NCI-H2029 (cell line): ENCODE results near the gene SRF.
A peak's percentile ranks its signal among the peaks of the same experiment; 100 is the strongest.
"Not testable (repeated sequence)": the region's sequence is repeated elsewhere in the genome, so short reads cannot be mapped to it uniquely, and the experiment has no call there.

Experiments
- DNase-seq: peaks from one replicate; lab custom pipeline; 2025; lab: John Stamatoyannopoulos, UW

The SRF gene

DNA sequence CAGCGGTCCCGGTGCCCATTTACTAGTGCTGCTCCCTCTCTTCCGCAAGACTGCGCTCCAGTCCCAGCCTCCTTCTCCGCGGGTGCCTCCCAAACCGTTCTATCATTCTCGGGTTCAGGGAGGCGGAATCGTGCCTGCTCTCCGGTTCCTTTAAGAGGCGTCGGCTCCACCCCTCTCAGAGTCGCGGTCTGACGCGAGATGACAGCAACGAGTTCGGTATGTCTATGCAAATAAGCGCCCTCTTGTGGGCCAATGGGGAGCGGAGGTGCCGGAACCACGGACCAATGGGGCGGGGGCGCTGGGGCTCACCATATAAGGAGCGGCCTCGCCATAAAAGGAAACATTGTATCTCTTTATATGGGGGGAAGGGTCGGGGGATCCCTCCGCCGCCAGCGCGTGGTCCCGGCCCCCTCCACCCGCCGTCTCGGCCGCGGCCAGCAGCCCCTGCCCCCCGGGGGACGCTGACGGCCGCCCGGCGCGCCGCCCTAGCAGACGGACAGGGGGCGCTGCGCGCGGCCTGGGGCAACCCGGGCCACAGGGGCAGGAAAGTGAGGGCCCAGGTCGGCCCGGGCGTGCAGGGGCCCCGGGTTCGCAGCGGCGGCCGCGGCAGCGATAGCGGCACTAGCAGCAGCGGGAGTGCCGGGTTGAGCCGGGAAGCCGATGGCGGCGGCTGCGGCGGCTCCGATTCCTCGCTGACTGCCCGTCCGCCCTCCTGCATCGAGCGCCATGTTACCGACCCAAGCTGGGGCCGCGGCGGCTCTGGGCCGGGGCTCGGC lies at the start of gene SRF:
TSS of gene SRF (plus strand) at position 339 of the 776 bp plus-strand sequence. CDS start at position 727, 388 bp downstream.
- peak; percentile 99 for DNase-seq

DNA sequence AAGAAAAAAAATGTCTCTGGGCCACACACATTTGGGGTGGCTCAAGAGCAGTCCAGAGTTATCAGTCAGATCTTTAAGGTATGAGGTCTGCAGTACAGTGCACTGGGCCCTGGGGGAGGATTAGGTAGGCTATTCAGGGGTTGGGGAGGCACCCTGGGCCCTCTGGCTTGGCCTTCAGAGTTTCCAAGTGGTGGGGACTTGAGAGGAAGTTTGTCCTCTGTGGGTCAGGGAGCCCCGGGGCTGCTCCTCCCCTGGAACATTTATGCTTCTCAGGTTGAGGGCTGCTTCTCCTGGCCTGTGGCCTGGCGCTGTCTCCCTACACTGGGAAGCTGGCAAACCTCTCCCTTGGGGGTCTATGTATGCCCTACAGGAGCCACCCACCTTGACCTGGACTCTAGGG lies 48.9 kb upstream of the SRF start:
- no peak for DNase-seq

DNA sequence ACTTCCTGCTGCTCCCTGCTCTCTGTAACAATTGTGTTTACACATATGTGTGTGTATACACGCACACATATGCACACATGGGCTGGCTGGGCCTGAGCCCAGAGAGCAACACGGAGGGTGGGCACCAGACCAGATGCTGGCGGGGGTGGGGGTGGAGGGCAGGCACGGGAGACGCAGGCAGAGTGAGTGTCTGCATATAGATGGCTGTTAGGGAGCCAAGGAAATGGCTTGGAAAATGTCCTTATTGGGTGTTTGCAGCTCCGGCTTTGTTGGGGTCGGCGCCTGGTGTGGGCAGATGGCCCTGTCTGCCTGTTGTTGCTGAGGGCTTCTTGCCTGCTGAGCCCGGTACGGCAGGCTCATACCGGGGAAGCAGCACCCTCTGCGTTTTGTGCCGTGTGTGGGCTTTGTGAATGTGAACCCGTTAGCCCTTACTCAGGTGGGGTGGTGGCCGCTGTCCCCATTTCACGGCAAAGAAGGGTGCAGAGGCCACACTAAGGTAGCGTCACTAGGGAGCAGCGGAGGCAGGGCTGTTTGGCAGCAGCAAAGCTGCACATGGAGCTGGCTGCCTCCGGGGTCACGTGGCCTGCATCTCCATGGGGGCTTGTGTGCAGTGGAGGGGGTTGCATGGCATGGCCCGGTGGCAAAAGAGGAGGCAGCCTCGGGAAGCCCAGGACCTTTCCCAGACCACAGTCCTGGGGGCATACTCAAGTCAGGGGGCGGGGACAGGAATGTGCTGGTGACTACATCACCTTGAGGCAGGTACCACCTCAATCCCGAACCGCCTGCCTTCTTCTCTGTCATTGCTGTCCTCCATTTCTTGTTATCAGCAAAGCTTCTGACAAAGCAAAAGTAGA lies 47.4 kb upstream of the SRF start:
- DNase-seq, result no peak

DNA sequence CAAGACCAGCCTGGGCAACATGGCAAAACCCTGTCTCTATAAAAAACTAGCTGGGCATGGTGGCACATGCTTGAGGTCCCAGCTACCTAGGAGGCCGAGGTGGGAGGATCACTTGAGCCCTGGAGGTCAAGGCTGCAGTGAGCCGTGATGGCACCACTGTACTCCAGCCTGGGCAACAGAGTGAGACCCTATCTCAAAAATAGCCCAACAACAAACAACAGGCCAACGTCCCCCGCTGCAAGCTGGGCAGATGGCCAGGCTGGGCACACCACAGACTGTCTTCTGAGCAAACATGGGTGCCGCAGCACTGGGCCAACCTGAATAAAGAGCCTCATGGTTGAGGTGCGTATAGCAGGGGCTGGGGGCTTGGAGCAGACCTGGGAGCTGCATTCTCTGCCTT lies 46.6 kb upstream of the SRF start:
- DNase-seq, result no peak

DNA sequence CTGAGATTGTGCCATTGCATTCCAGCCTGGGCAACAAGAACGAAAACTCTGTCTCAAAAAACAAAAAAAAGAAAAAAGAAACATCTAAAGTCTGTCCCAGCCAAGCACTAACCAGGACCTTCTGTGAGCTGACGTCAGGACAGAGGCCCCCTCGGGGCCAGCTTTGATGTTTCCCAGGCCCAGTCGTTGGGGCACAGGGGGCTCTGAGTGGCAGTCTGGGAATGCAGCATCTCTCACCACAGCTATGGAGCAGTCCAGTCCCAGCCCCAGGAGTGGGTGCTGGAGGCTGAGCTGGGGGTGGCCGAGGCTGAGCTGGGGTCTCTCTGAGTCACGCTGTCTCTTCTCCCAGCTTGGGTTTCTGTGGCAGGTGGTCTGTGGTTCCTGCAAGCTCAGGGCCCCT lies 46.0 kb upstream of the SRF start:
- no peak for DNase-seq

DNA sequence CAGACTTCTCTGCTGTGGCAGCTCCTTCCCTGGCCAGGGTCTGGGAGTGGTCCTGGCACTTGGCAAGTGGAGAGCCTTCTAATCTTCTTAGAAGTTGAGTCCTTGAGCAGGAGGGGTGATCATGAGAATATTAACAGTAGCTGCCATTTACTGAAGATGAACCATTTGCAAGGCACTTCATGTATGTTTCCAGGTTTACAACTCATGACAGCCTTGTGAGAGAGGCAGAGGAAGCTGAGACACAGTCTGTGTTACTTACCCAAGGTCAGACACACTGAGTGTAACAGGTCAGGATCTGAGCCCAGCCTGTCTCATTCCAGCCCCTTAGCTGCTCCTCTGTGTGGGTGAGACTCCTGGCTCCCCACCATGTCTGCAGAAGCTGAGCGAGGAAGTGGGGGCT lies 45.5 kb upstream of the SRF start:
- no peak for DNase-seq

DNA sequence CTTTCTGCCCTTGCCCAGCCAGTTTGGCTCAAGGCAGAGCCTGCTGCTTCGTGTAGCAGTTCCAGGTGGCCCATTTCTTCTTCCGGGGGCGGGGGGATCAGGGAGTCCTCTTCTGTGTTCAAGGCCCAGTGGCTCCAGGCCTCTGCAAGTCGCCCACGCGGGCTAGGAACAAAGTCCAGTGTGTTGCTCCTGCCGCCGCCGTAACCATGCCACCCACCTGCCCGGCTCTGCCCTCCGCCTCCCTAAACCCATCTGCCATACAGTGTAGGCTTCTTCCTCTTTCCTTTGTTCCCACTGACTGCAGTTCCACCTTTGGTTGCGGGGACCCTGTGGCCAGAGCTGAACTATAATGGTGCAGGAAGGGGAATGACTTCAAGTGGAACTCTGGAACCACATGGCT lies 43.9 kb upstream of the SRF start:
- DNase-seq, result no peak

DNA sequence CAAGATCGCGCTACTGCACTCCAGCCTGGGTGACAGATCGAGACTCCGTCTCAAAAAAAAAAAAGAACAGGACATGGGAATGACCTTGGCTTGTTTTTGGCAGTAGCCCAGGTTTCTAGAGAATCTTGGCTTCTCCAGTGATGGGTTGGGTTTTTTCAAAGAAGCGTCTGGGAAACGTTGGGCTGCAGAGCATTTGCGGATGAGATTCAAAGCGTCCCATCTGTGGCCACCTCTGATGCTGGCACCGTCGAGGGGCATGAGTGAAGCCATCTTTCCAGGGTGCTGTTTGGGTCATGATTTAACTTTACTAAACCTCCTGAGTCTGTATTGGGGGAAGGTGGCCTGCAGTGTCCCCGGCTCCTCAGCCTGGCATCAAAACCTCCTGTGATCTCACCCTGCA lies 43.2 kb upstream of the SRF start:
- DNase-seq, result no peak

DNA sequence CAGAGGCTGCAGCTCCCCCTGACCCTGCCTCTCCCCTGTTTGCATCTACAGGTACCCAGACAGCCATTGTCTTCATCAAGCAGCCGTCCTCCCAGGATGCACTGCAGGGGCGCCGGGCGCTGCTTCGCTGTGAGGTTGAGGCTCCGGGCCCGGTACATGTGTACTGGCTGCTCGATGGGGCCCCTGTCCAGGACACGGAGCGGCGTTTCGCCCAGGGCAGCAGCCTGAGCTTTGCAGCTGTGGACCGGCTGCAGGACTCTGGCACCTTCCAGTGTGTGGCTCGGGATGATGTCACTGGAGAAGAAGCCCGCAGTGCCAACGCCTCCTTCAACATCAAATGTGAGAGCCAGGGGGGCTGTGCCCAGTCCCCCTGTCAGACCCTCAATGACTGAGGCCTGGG lies 42.1 kb upstream of the SRF start:
- no peak for DNase-seq

DNA sequence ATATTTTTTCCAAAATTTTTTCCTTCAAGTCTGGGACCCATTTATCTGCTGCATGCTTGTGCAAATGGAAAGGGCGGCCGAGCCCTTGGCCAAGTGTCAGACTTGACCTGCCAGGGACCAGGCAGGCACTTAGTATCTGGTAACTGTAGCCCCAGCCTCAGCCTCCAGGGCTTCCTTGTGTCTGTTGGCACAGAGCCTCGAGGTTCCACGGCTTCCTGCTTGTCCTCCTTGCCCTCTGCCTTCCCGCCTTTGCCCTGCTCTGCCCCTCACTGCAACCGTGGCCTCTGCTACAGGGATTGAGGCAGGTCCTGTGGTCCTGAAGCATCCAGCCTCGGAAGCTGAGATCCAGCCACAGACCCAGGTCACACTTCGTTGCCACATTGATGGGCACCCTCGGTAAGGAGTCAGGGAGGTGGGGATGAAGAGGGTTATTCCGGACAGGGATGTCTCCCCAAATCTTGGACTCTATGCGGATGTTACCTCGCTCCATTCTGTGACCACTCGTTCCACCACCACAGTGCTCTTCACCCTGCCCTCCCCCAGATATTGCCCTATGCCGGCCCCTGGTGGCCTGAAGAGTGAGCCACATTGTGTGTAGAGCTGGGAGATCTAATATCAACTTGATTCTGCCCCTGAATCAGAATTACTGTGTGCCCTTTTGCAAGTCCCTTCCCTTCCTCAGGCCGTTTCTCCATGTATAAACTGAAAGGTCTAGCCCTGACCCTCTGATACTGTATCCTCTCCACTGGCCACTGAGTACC lies 41.5 kb upstream of the SRF start:
- DNase-seq, result no peak

DNA sequence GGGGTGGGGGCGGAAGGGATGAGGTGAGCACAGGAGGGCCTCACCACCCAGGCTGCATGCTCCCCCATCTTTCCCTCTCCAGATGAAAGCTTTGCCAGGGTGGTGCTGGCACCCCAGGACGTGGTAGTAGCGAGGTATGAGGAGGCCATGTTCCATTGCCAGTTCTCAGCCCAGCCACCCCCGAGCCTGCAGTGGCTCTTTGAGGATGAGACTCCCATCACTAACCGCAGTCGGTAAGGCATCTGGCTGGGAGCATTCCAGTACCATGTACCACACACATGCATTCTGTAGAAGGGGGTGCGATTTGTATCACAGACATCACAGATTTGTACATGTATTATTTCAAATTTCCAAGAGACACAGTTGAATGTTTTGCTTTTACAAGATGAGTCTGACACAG lies 40.6 kb upstream of the SRF start:
- DNase-seq, result no peak

DNA sequence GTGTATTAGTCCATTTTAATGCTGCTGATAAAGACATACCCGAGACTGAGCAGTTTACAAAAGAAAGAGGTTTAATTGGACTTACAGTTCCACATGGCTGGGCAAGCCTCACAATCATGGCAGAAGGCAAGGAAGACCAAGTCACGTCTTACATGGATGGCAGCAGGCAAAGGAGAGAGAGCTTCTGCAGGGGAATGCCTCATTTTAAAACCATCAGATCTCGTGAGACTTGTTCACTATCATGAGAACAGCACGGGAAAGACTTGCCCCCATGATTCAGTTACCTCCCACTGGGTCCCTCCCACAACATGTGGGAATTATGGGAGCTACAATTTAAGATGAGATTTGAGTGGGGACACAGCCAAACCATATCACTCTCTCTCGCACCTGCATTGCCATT lies 39.7 kb upstream of the SRF start:
- DNase-seq, result not testable (repeated sequence)

DNA sequence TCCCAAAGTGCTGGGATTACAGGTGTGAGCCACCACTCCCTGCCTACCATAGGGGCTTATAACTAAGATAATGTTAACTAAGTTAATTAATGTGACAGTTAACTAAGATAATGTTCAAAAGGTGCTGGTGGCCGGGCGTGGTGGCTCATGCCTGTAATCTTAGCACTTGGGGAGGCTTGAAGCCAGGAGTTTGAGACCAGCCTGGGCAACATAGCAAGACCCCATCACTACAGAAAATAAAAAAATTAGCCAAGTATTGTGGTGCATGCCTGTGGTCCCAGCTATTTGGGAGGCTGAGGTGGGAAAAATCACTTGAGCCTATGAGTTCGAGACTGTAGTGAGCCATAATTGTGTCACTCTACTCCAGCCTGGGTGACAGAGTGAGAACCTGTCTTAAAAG lies 32.8 kb upstream of the SRF start:
- DNase-seq, result no peak

DNA sequence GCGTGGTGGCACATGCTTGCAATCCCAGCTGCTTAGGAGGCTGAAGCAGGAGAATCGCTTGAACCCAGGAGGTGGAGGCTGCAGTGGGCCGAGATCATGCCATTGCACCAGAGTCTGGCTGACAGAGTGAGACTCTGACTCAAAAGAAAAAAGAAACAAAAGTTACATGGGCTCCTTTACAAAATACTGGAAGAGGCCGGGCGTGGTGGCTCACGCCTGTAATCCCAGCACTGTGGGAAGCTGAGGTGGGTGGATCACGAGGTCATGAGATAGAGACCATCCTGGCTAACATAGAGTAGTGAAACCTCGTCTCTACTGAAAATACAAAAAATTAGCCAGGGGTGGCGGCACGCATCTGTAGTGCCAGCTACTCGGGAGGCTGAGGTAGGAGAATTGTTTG lies 31.1 kb upstream of the SRF start:
- DNase-seq, result not testable (repeated sequence)

DNA sequence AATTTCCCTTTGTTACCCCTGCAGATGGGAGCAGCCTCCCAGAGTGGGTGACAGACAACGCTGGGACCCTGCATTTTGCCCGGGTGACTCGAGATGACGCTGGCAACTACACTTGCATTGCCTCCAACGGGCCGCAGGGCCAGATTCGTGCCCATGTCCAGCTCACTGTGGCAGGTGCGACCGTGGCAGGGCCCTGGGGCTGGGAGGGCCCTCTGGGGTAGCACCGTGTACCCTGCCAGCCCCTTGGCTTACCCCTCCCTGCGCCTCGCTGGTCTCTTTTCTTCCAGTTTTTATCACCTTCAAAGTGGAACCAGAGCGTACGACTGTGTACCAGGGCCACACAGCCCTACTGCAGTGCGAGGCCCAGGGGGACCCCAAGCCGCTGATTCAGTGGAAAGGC lies 29.4 kb upstream of the SRF start:
- no peak for DNase-seq

DNA sequence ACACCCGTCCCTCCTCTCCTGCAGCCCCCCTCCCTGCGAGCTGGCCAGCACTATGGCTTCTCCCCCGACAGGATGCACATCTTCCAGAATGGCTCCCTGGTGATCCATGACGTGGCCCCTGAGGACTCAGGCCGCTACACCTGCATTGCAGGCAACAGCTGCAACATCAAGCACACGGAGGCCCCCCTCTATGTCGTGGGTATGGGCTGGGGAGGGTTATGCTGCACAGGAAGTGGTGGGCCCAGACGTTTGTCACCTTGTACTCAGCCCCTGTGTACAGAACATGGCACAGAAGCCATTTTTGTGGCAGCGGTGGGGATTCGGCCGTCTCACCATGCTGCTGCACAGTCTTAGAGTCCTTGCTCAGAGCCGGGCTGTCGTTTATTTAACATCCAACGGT lies 29.0 kb upstream of the SRF start:
- no peak for DNase-seq

DNA sequence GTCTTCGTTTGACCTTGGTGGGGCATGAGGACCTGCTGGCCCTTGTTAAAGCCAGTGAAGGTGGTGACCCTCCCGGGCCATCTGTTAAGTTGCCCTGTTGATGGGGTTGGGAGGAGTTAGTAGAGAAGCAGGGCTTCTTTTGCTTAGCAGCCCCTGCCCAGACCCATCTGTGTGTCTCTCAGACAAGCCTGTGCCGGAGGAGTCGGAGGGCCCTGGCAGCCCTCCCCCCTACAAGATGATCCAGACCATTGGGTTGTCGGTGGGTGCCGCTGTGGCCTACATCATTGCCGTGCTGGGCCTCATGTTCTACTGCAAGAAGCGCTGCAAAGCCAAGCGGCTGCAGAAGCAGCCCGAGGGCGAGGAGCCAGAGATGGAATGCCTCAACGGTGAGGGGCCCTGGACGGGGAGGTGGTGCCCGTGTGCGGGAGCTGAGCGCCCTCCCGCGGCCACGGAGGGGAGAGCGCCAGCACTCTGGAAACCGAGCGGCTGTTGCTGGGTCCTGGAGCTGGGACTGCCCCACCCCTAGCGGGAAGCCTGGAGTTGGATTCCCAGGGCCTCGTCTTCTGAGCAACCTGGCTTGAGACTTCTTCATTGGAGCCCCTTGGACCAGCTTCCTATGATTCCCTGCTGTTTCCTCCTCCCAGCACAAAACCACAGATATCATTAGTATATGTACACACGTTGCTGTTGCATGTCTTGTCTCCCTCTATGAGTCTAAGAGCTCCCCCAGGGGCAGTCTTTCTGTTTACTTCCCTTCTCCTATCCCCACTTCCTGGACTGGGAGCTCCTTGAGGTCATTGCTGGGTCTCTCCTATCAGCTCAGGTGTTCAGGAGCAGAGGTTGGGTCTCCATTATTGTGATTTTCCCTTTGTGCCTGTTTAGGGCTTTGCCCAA lies 27.6 kb upstream of the SRF start:
- DNase-seq, result peak; percentile 68

DNA sequence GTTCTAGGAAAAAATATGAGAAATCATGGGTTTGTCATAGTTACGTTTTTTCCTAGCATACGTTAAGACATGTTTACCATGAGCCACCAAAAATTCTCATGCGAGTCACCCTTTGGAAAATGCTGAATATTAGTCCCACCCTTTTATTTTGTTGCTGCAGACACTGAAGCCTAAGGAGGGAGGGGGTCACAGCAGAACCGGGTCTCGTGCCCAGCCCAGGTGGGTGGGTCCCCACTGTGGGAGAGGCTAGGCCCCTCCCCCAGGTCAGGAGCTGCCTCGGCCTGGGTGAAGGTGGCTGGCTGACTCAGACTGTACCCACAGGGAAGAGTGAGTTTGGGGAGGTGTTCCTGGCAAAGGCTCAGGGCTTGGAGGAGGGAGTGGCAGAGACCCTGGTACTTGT lies 26.2 kb upstream of the SRF start:
- no peak for DNase-seq

DNA sequence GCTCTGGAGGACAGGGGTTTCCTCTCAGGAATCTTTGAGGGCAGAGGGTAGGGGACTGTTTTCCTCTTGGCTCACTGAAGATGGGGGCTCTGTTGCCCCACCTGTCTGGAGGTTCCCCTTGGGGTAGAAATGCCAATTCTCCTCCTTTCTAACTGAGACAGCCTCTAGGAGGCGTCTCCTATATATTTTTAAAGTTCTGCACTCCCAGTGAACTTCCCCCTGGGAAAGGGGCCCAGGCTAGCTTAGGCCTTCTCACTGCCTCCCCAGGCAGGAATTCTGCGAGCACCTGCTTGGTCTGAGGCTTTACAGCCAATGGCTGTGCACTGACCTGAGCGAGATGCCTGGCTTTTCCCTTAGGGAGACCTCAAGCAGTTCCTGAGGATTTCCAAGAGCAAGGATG lies 24.8 kb upstream of the SRF start:
- no peak for DNase-seq

DNA sequence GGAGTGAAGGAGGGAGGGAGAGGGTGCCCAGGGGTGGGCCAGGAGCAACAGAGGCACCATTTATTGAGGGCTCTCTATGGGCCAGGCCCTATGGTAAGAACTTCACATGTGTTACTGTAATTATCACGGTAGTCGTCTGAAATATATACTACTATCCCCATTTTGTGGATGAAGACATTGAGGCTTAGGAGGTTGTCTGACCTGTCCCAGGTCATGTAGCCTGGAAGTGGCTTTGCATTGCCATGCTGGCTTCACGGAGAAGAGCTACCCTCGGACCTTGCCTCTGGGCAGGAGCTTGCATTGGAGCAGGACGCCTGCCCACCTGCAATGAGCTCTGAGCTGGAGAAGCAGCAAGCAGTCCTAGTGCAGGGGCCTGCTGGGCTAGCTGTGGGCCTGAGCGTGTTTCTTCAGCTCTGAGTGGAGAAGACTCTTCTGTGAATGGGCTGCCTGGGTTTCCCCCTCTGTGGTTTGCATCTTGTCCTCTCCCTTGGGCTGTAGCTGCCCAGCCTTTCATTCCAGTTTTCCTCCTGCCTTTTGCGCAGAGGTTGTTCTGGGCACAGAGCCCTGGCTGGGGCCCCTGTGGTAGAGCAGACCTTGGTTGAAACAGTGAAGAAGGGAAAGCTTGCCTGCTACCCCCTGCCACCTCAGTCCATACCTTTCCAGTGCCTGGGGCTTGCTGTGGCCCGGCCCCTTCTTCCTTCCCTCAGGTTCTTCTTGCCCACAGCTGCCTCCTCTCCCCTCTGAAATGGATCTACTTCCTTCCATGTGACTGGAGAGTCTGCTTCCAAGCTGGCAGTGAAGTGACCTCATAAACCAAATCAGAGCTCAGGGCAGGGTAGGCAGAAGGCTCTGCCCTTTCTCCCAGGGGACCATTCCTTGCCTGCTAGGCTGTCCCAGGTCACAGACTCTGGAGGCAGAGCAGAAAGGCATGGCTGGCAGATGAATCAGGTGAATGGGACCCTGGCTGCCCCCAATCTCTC lies 24.1 kb upstream of the SRF start:
- no peak for DNase-seq
